HepG2 (cell line): ENCODE data around the gene DNAJC4. TPM values are rescaled to one million over a fixed set of nuclear protein-coding genes. Genes with fewer than 3 reads are reported as not detected.
A peak's percentile ranks its signal among the peaks of the same experiment; 100 is the strongest.

ENCODE experiments used
- BRCA1 ChIP-seq: sonication (generic); formaldehyde crosslinking; IDR thresholded peaks from 2 replicates; pipeline ENCODE4 v1.4.0; 2020; ENCODE audit warnings: missing genetic modification reagents
- ERF ChIP-seq: IDR thresholded peaks from 2 replicates; pipeline ENCODE4 v1.6.1; 2018; ENCODE audit warnings: missing biosample characterization, missing genetic modification reagents
- FIP1L1 ChIP-seq: fragments of 200-400 bp; formaldehyde crosslinking; IDR thresholded peaks from 2 replicates; pipeline ENCODE4 v1.6.1; 2018; ENCODE audit warnings: low read depth, mild to moderate bottlenecking, low read length, moderate library complexity, borderline replicate concordance; ENCODE audit not compliant: insufficient read depth
- NFYC ChIP-seq: IDR thresholded peaks from 2 replicates; pipeline ENCODE4 v1.6.1; 2016; ENCODE audit warnings: missing genetic modification reagents, missing compliant biosample characterization
- TERF1 ChIP-seq: sonication (generic); formaldehyde crosslinking; IDR thresholded peaks from 2 replicates; pipeline ENCODE4 v1.8.0; 2022; ENCODE audit warnings: mild to moderate bottlenecking, missing genetic modification reagents, moderate library complexity
- THAP11 ChIP-seq: IDR thresholded peaks from 2 replicates; pipeline ENCODE4 v1.6.1; 2016; ENCODE audit warnings: missing biosample characterization, missing genetic modification reagents
- THAP9 ChIP-seq: sonication (generic); formaldehyde crosslinking; IDR thresholded peaks from 2 replicates; pipeline ENCODE4; 2020; ENCODE audit warnings: missing genetic modification reagents, mild to moderate bottlenecking, borderline replicate concordance
- ZNF24 ChIP-seq: fragments of 450-650 bp; IDR thresholded peaks from 2 replicates; pipeline ENCODE4 v1.6.1; 2017; ENCODE audit warnings: antibody characterized with exemption, mild to moderate bottlenecking
- ZNF264 ChIP-seq: sonication (generic); formaldehyde crosslinking; IDR thresholded peaks from 2 replicates; pipeline ENCODE4 v1.4.0; 2020; ENCODE audit warnings: missing genetic modification reagents
- ZNF280D ChIP-seq: sonication (generic); formaldehyde crosslinking; IDR thresholded peaks from 2 replicates; pipeline ENCODE4 v1.5.1; 2020; ENCODE audit warnings: mild to moderate bottlenecking, missing genetic modification reagents
- ZNF567 ChIP-seq: sonication (generic); formaldehyde crosslinking; IDR thresholded peaks from 2 replicates; pipeline ENCODE4 v1.8.1; 2023; ENCODE audit warnings: mild to moderate bottlenecking, missing genetic modification reagents, borderline replicate concordance
- ZNF639 ChIP-seq: conservative IDR thresholded peaks from 2 replicates; pipeline ENCODE4 v1.6.1; 2018; ENCODE audit warnings: missing genetic modification reagents
- ZNF646 ChIP-seq: sonication (generic); formaldehyde crosslinking; IDR thresholded peaks from 2 replicates; pipeline ENCODE4 v1.9.0; 2021; ENCODE audit warnings: mild to moderate bottlenecking, missing genetic modification reagents
- polyA plus RNA-seq, 8 experiments: library from polyadenylated mRNA; depleted of rRNA in 3 of 8; stranded (reverse) in 7 of 8; unstranded in 1 of 8; fragments of >200 nt; fragmentation: Illumina TruSeq in 4 of 8; extraction: Trizol in 4 of 8; gene quantifications; 2 replicates each; pipeline versions ENCODE4 v1.2.1 to v1.2.3, GENCODE V29; 2011 to 2016; ENCODE audit warnings: low read depth in 4 of 8, missing spikeins in 1 of 8, mixed read lengths in 1 of 8; ENCODE audit not compliant: insufficient read depth in 1 of 8
- total RNA-seq, 5 experiments: library from RNA; depleted of rRNA; stranded (reverse); fragments of >200 nt; fragmentation: Illumina TruSeq; extraction: Trizol; gene quantifications; 2 replicates each; pipeline ENCODE4 v1.2.3, GENCODE V29; 2016; ENCODE audit warnings: low read depth in 1 of 5

DNAJC4 gene
- total and polyA plus RNA-seq, 2 of the 13 experiments (the other 11 are each of a cell fraction or from before 2014, with no cell fraction given) = 10.3 to 60.8 TPM

DNA sequence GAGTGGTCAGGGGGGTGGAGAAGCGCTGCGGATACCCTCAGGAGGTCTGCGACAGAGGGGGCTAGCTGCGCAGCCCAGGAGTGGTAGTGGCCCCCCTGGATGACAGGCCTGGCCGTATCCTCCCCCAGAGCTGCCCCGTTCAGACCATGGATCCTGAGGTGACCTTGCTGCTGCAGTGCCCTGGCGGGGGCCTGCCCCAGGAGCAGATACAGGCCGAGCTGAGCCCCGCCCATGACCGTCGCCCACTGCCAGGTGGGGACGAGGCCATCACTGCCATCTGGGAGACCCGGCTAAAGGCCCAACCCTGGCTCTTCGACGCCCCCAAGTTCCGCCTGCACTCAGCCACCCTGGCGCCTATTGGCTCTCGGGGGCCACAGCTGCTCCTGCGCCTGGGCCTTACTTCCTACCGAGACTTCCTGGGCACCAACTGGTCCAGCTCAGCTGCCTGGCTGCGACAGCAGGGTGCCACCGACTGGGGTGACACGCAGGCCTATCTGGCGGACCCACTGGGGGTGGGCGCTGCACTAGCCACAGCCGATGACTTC is 3.8 kb upstream of the DNAJC4 start (continued):
- TF ChIP-seq ZNF280D = no peak
- TF ChIP-seq THAP11 (CRISPR knock-in tag) = no peak
- TF ChIP-seq ZNF24 = no peak
- TF ChIP-seq ERF (CRISPR knock-in tag) = peak; percentile 6
- TF ChIP-seq NFYC = peak; percentile 67; the same call in 1 of the 2 replicates
- 0 out of 2 replicates have a peak, but pooled peaks have one; percentile 21 for TF ChIP-seq ZNF567 (CRISPR knock-in tag)
- 0 out of 2 replicates have a peak, but pooled peaks have one; percentile 33 for TF ChIP-seq ZNF639 (CRISPR knock-in tag)
- TF ChIP-seq ZNF646 (CRISPR knock-in tag) = no peak
- no peak for TF ChIP-seq FIP1L1
- TF ChIP-seq THAP9 (CRISPR knock-in tag) = peak; percentile 65; the same call in 1 of the 2 replicates
- TF ChIP-seq TERF1 = peak; percentile 87
- TF ChIP-seq BRCA1 = no peak
- 0 out of 2 replicates have a peak, but pooled peaks have one; percentile 19 for TF ChIP-seq ZNF264 (CRISPR knock-in tag)
